ENCODE measurements around the gene RRM2. TPM values are rescaled to one million over a fixed set of nuclear protein-coding genes. Genes with fewer than 3 reads are reported as not detected.

The RRM2 gene
- total RNA-seq, 1 experiment from 2014 or later = 163 TPM

- H3K9ac ChIP-seq (ENCODE audit: extremely low read depth, insufficient read length, low read length) = no peak overlapping the region
- no peak for DNase-seq
- no peak overlapping the region for H3K18ac ChIP-seq (ENCODE audit: insufficient read length, low read depth, low read length)
- H3K4ac ChIP-seq (ENCODE audit: low read depth, low read length) = no peak overlapping the region
- no peak overlapping the region for H3K27ac ChIP-seq (ENCODE audit: insufficient read length, low read depth, low read length)
- no peak overlapping the region for H2BK120ac ChIP-seq (ENCODE audit: low read depth, low read length, poor library complexity, severe bottlenecking)
- no peaks in the 10 kb centered on the region; a peak in 1 of 5 replicates for H3K9me3 Mint-ChIP-seq
- H2AK5ac ChIP-seq (ENCODE audit: insufficient read length, low read length) = no peak overlapping the region
- no peak overlapping the region for H4K5ac ChIP-seq (ENCODE audit: insufficient read length, low read depth, low read length)
- no peak overlapping the region for H2BK12ac ChIP-seq (ENCODE audit: insufficient read length, low read depth, low read length)
- H4K8ac ChIP-seq (replicated peaks; ENCODE audit: insufficient read length, low read depth, low read length) = no peak overlapping the region
- TF ChIP-seq CTCF (conservative IDR thresholded peaks at IDR 0.05) = 0 out of 3 replicates have a peak, but pooled peaks have one; percentile 17
- no peaks in the 10 kb centered on the region for H3K79me2 ChIP-seq (ENCODE audit: insufficient read depth, low read length)
- H3K14ac ChIP-seq (ENCODE audit: insufficient read depth, low read length) = no peak overlapping the region
- no peaks in the 10 kb centered on the region for H3K9me3 ChIP-seq (ENCODE audit: control insufficient read depth, low read depth, low read length)
- H3T11ph ChIP-seq (ENCODE audit: low read length) = no peak overlapping the region
- H3K4me2 ChIP-seq (ENCODE audit: insufficient read depth, insufficient read length, low read length) = no peak overlapping the region
- H3K4me1 ChIP-seq (ENCODE audit: insufficient read depth, low read length) = no peaks in the 10 kb centered on the region
- no peak overlapping the region for H3K4me3 Mint-ChIP-seq
- H2BK5ac ChIP-seq (ENCODE audit: insufficient read length, low read length) = no peak overlapping the region
- peaks cover 0 to 15% (median 3%) of the 10 kb centered on the region in 3 experiments for H3K36me3 Mint-ChIP-seq (ENCODE audit: insufficient read depth in 1 of 3, low read depth in 3 of 3)
- no peaks in the 10 kb centered on the region for H3K79me1 ChIP-seq (ENCODE audit: insufficient read depth, low read depth, low read length, poor library complexity, severe bottlenecking)
- H3K27ac Mint-ChIP-seq = no peak overlapping the region
- no peak overlapping the region for H3K23ac ChIP-seq (ENCODE audit: insufficient read length, low read depth, low read length)
- peaks cover 15 to 22% of the 10 kb centered on the region in 2 experiments for H3K4me1 Mint-ChIP-seq
- H3K27me3 ChIP-seq (ENCODE audit: insufficient read depth, low read length) = no peaks in the 10 kb centered on the region
- H3K27me3 Mint-ChIP-seq (ENCODE audit: low read depth) = no peaks in the 10 kb centered on the region; the same call in none of the 2 replicates
- no peak overlapping the region for H3K56ac ChIP-seq (ENCODE audit: insufficient read length, low read depth, low read length)
- no CpG with 5 or more reads among the region's 7 CpGs for WGBS (ENCODE audit: extremely low coverage, insufficient read length, low lambda C conversion rate)
- H4K91ac ChIP-seq (ENCODE audit: insufficient read length, low read depth, low read length) = no peak overlapping the region
- no peak overlapping the region for H2AFZ ChIP-seq (ENCODE audit: low read length)
- H3K23me2 ChIP-seq (ENCODE audit: insufficient read length, low read depth, low read length, poor library complexity, severe bottlenecking) = no peaks in the 10 kb centered on the region
- H4K20me1 ChIP-seq (ENCODE audit: control insufficient read depth, insufficient read depth, insufficient read length) = peaks cover 3% of the 10 kb centered on the region
- H2BK20ac ChIP-seq (ENCODE audit: low read depth, low read length, poor library complexity, severe bottlenecking) = no peak overlapping the region
- H2BK15ac ChIP-seq (ENCODE audit: low read depth, low read length) = no peak overlapping the region
Observed at GRCh38 chr2:10169053-10169578, 46.6 kb downstream of the RRM2 start.
